Measurements from ENCODE around the gene CAMLG. TPM values are rescaled to one million over a fixed set of nuclear protein-coding genes. Genes with fewer than 3 reads are reported as not detected.
"Not testable (repeated sequence)": the region's sequence is repeated elsewhere in the genome, so short reads cannot be mapped to it uniquely, and the experiment has no call there.

CAMLG gene
- total RNA-seq, 2 experiments from 2014 or later, result 49.3 to 51.1 TPM

DNA sequence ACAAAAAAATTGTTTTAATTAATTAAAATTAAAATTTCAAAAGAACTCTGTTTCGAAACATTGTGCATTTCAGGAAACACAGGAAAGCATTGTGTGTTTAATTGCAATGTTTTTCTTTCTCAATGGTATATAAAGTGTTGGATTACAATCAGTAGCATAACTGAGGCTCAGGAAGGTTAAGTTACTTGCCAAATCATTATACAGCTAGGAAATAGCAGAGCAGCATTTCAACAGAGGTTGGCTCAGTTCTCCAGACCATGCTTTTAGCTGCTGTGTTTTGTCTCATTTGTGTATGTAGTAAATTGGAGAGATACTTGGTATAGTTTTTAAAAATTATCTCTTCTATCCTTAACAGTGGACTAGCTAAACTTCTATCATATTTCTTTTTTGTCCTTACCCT lies 30.0 kb upstream of the CAMLG start:
- ATAC-seq (ENCODE audit: poor library complexity) (no peak), DNase-seq (no peak)
- Mint-ChIP-seq H3K27ac (no peak overlapping the region), H3K4me3 (no peak overlapping the region), H3K36me3 (ENCODE audit: low read depth) (peaks cover 64% of the 10 kb centered on the region), H3K9me3 (no peaks in the 10 kb centered on the region), H3K27me3 (no peaks in the 10 kb centered on the region), H3K4me1 (ENCODE audit: low read depth) (no peaks in the 10 kb centered on the region)
- Histone ChIP-seq H3K27ac (ENCODE audit: low read depth in 1 of 2, low read length in 2 of 2) (no peak overlapping the region), H3K4me3 (ENCODE audit: low read length) (no peak overlapping the region), H3K36me3 (ENCODE audit: insufficient read depth, low read length) (peaks cover 54% of the 10 kb centered on the region), H3K9me3 (ENCODE audit: control insufficient read depth in 1 of 2, insufficient read depth in 1 of 2, low read length in 2 of 2) (no peaks in the 10 kb centered on the region), H3K4me1 (ENCODE audit: insufficient read depth, low read length) (no peaks in the 10 kb centered on the region), H3K27me3 (ENCODE audit: control insufficient read depth in 1 of 2, insufficient read depth in 2 of 2, low read length in 2 of 2) (no peaks in the 10 kb centered on the region)
- CTCF ChIA-PET, result no interaction called here
- intact Hi-C loops (cut with DNase I, micrococcal nuclease), result no loop called here
- POLR2A ChIA-PET, result interaction anchor here (0.9 kb wide), 1 partner anchor 30 kb away, joined by 3 read pairs; the partner anchor contains the start of gene CAMLG
- TF ChIP-seq, protein P1, sequence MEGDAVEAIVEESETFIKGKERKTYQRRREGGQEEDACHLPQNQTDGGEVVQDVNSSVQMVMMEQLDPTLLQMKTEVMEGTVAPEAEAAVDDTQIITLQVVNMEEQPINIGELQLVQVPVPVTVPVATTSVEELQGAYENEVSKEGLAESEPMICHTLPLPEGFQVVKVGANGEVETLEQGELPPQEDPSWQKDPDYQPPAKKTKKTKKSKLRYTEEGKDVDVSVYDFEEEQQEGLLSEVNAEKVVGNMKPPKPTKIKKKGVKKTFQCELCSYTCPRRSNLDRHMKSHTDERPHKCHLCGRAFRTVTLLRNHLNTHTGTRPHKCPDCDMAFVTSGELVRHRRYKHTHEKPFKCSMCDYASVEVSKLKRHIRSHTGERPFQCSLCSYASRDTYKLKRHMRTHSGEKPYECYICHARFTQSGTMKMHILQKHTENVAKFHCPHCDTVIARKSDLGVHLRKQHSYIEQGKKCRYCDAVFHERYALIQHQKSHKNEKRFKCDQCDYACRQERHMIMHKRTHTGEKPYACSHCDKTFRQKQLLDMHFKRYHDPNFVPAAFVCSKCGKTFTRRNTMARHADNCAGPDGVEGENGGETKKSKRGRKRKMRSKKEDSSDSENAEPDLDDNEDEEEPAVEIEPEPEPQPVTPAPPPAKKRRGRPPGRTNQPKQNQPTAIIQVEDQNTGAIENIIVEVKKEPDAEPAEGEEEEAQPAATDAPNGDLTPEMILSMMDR (IDR thresholded peaks at IDR 0.05), result no peak

- H3K4me1 Mint-ChIP-seq (ENCODE audit: low read depth), result no peaks in the 10 kb centered on the region
- no peak overlapping the region for H3K27ac Mint-ChIP-seq
- ATAC-seq (ENCODE audit: poor library complexity) (no peak), DNase-seq (no peak)
- Histone ChIP-seq H3K4me3 (ENCODE audit: low read length) (no peak overlapping the region), H3K27me3 (ENCODE audit: control insufficient read depth in 1 of 2, insufficient read depth in 2 of 2, low read length in 2 of 2) (no peaks in the 10 kb centered on the region), H3K9me3 (ENCODE audit: control insufficient read depth in 1 of 2, insufficient read depth in 1 of 2, low read length in 2 of 2) (no peaks in the 10 kb centered on the region), H3K27ac (ENCODE audit: low read depth in 1 of 2, low read length in 2 of 2) (no peak overlapping the region), H3K4me1 (ENCODE audit: insufficient read depth, low read length) (no peaks in the 10 kb centered on the region), H3K36me3 (ENCODE audit: insufficient read depth, low read length) (peaks cover 65% of the 10 kb centered on the region)
- peaks cover 65% of the 10 kb centered on the region for H3K36me3 Mint-ChIP-seq (ENCODE audit: low read depth)
- H3K4me3 Mint-ChIP-seq, result no peak overlapping the region
- TF ChIP-seq, protein P1 (IDR thresholded peaks at IDR 0.05), result no peak
- POLR2A ChIA-PET, result no interaction called here
- intact Hi-C loops (cut with DNase I, micrococcal nuclease), result no loop called here
- H3K9me3 Mint-ChIP-seq, result no peaks in the 10 kb centered on the region
- CTCF ChIA-PET, result no interaction called here
- H3K27me3 Mint-ChIP-seq, result no peaks in the 10 kb centered on the region
Measured at GRCh38 chr5:134714120-134714519, 24.2 kb upstream of the CAMLG start.

DNA sequence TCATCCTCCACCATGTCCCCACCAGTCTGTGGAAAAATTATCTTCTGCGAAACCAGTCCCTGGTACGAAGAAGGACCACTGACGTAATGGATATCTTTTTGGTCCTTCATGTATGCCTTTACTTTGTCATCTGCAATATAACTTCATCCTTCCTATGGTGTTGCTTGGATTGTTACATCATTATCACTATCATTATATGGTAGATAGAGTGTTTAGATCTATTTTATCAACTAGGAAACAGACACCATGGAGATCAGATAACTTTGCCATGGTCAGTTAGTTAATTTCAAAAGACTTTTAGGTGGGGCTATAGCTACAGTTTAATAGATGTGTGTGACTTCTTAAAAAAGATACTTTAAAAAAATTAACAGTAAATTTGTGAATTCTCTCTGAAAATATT lies 23.8 kb upstream of the CAMLG start:
- no peak for ATAC-seq (ENCODE audit: poor library complexity)
- Histone ChIP-seq H3K4me1 (ENCODE audit: insufficient read depth, low read length) (no peaks in the 10 kb centered on the region), H3K4me3 (ENCODE audit: low read length) (no peak overlapping the region), H3K36me3 (ENCODE audit: insufficient read depth, low read length) (peaks cover 69% of the 10 kb centered on the region), H3K9me3 (ENCODE audit: control insufficient read depth in 1 of 2, insufficient read depth in 1 of 2, low read length in 2 of 2) (no peaks in the 10 kb centered on the region), H3K27me3 (ENCODE audit: control insufficient read depth in 1 of 2, insufficient read depth in 2 of 2, low read length in 2 of 2) (no peaks in the 10 kb centered on the region), H3K27ac (ENCODE audit: low read depth in 1 of 2, low read length in 2 of 2) (no peak overlapping the region)
- Mint-ChIP-seq H3K9me3 (no peaks in the 10 kb centered on the region), H3K27ac (no peak overlapping the region), H3K36me3 (ENCODE audit: low read depth) (peaks cover 61% of the 10 kb centered on the region), H3K4me3 (no peak overlapping the region), H3K4me1 (ENCODE audit: low read depth) (no peaks in the 10 kb centered on the region), H3K27me3 (no peaks in the 10 kb centered on the region)
- TF ChIP-seq, protein P1 (IDR thresholded peaks at IDR 0.05), result no peak
- POLR2A ChIA-PET, result no interaction called here
- intact Hi-C loops (cut with DNase I, micrococcal nuclease), result no loop called here
- CTCF ChIA-PET, result no interaction called here
- no peak for DNase-seq

GRCh38 chr5:134715466-134715865 lies 22.9 kb upstream of the CAMLG start:
- H3K9me3 ChIP-seq (ENCODE audit: control insufficient read depth in 1 of 2, insufficient read depth in 1 of 2, low read length in 2 of 2); H3K27me3 ChIP-seq (ENCODE audit: control insufficient read depth in 1 of 2, insufficient read depth in 2 of 2, low read length in 2 of 2); intact Hi-C loops (cut with DNase I, micrococcal nuclease); H3K4me3 ChIP-seq (ENCODE audit: low read length); H3K9me3 Mint-ChIP-seq; CTCF ChIA-PET; DNase-seq; H3K27ac Mint-ChIP-seq; POLR2A ChIA-PET; H3K4me1 Mint-ChIP-seq (ENCODE audit: low read depth); ATAC-seq (ENCODE audit: poor library complexity); H3K4me1 ChIP-seq (ENCODE audit: insufficient read depth, low read length); H3K27me3 Mint-ChIP-seq; H3K4me3 Mint-ChIP-seq; H3K27ac ChIP-seq (ENCODE audit: low read depth in 1 of 2, low read length in 2 of 2): not testable (repeated sequence)
- peaks cover 59% of the 10 kb centered on the region for H3K36me3 Mint-ChIP-seq (ENCODE audit: low read depth)
- H3K36me3 ChIP-seq (ENCODE audit: insufficient read depth, low read length), result peaks cover 70% of the 10 kb centered on the region

All from CD4-positive, alpha-beta T cell (primary cell).